Thyroid gland (tissue), 4 donors: ENCODE results near the gene LBX1. TPM values are rescaled to one million over a fixed set of nuclear protein-coding genes. Genes with fewer than 3 reads are reported as not detected.

Source experiments
- DNase-seq, 2 donors: peaks; one replicate each; pipeline ENCODE4 v3.0.0-alpha.2; 2019
- H3K27ac ChIP-seq, 3 donors: fragments of 200-600 bp; sonication (generic); 1 replicate in 2 of 3; 2 replicates in 1 of 3; pipeline ENCODE4 v1.5.1; 2016 to 2019; ENCODE audit warnings: mild to moderate bottlenecking in 1 of 3, moderate library complexity in 1 of 3
- H3K27me3 ChIP-seq: fragments of 200-600 bp; sonication (generic); one replicate; pipeline ENCODE4 v1.5.1; 2019
- H3K36me3 ChIP-seq, 2 donors: fragments of 200-600 bp; sonication (generic); one replicate each; pipeline ENCODE4 v1.5.1; 2016 to 2019
- H3K4me1 ChIP-seq, 2 donors: fragments of 200-600 bp; sonication (generic); one replicate each; pipeline ENCODE4 v1.5.1; 2017 to 2019
- H3K4me3 ChIP-seq, 3 donors: fragments of 200-600 bp; sonication (generic); replicated peaks in 1 of 3; 1 replicate in 2 of 3; 2 replicates in 1 of 3; pipeline ENCODE4 v1.5.1; 2016; ENCODE audit warnings: mild to moderate bottlenecking in 1 of 3
- H3K9me3 ChIP-seq: fragments of 200-600 bp; sonication (generic); one replicate; pipeline ENCODE4 v1.5.1; 2017
- CTCF ChIP-seq, 6 experiments: fragments of 200-600 bp in 3 of 6; fragments of 450-650 bp in 3 of 6; sonication (generic) in 3 of 6; IDR thresholded peaks; one replicate each; pipeline ENCODE4 v1.5.1; 2016 to 2019; ENCODE audit warnings: antibody characterized with exemption in 6 of 6, mild to moderate bottlenecking in 2 of 6, inconsistent platforms in 1 of 6, moderate library complexity in 1 of 6
- POLR2A ChIP-seq, 2 donors: fragments of 450-650 bp; IDR thresholded peaks; one replicate each; pipeline ENCODE4 v1.6.1; 2017; ENCODE audit warnings: antibody characterized with exemption in 2 of 2, mild to moderate bottlenecking in 2 of 2, moderate library complexity in 1 of 2
- WGBS, 2 donors: methylation state at CpG; one replicate each; pipeline ENCODE4 v1.1.5; 2017; 5-methylcytosine and 5-hydroxymethylcytosine counted together
- intact Hi-C: fragments of 100-400 bp; cut with DNase I; formaldehyde crosslinking; loops from one replicate; pipeline ENCODE4 v1.15.1; 2023
- total RNA-seq, 4 donors: library from RNA; depleted of rRNA; stranded (reverse); fragments of >200 nt; gene quantifications; one replicate each; pipeline ENCODE4 v1.2.3, GENCODE V29; 2016

Gene LBX1
- total RNA-seq, 4 donors from 2014 or later: not detected

DNA sequence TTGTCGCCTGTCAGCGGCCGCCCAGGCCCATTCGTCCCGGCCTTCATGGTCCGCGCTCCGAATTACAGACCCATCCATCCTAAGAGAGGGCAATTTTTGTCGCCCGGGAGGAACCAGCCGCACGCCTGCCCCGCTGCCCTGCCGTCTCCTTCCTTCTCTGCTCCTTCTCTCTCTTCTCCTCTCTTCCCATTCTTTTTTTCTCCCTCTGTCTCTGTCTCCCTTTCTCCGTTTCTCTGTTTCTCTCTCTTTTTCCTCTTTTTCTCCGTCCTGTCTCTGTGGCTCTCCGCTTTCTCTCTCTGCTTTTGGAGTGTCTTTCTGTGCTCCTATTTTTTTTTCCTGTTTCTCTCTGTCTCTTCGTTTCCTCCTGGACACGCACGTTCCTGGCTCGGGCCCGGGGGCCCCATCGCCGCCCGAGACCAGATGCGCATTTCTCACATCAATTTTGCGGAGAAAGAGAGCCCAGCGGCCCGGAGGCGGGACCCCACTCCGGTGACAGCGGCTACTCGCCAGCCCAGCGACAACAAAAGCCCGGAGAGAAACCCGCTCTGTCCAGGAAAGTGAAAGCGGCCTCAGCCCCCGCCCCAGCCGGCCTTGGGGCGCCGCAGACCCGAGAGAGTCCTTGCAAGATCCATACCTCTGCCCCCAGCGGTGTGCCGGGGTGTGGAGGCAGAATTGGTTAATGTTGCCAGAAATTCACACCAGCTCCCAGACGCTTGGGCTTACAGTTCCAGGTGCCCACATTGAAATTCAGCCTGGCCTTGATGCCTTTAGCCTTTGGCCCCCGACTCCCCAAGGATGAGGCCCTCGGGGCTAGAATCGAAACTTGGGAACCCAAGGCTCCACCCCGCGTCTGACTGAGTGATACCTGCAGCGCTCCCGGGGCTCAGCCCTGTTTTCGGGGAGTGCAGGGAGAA is 4.1 kb downstream of the LBX1 start:
- 5 to 7% methylated on average over 50 to 52 of the region's 53 CpGs for WGBS, 2 donors
- Histone ChIP-seq H3K27ac (no peak overlapping the region), H3K4me1 (peaks cover 32 to 73% of the 10 kb centered on the region in 2 donors), H3K9me3 (no peaks in the 10 kb centered on the region), H3K36me3 (no peaks in the 10 kb centered on the region), H3K27me3 (peaks cover 78% of the 10 kb centered on the region), H3K4me3 (peak overlapping the region in 1 of 3 donors; percentile 5)
- no peak for DNase-seq
- intact Hi-C loops: no loop called here
- no peak for TF ChIP-seq POLR2A (IDR thresholded peaks at IDR 0.05)
- TF ChIP-seq CTCF (IDR thresholded peaks at IDR 0.05): no peak

- peaks cover 26 to 64% of the 10 kb centered on the region in 2 donors for H3K4me1 ChIP-seq
- WGBS, 2 donors: 5 to 6% methylated on average over 36 to 52 of the region's 71 CpGs
- TF ChIP-seq POLR2A (IDR thresholded peaks at IDR 0.05) (no peak), CTCF (IDR thresholded peaks at IDR 0.05) (no peak)
- no peak for DNase-seq
- H3K27me3 ChIP-seq: peaks cover 79% of the 10 kb centered on the region
- H3K9me3 ChIP-seq: no peaks in the 10 kb centered on the region
- no peak overlapping the region for H3K4me3 ChIP-seq
- no peak overlapping the region for H3K27ac ChIP-seq
- intact Hi-C loops: no loop called here
- H3K36me3 ChIP-seq: no peaks in the 10 kb centered on the region
Observed at GRCh38 chr10:101224060-101224909, 5.0 kb downstream of the LBX1 start.

GRCh38 chr10:101223274-101224059 is 5.8 kb downstream of the LBX1 start:
- 7% methylated on average over 22 to 41 of the region's 50 CpGs for whole genome bisulfite sequencing, 2 donors
- intact Hi-C loops: no loop called here
- Histone ChIP-seq H3K4me3 (peak overlapping the region in 1 of 3 donors; percentile 8), H3K27me3 (peaks cover 82% of the 10 kb centered on the region), H3K36me3 (no peaks in the 10 kb centered on the region), H3K4me1 (peaks cover 22 to 56% of the 10 kb centered on the region in 2 donors), H3K27ac (no peak overlapping the region), H3K9me3 (no peaks in the 10 kb centered on the region)
- no peak for DNase-seq
- TF ChIP-seq POLR2A (IDR thresholded peaks at IDR 0.05) (no peak), CTCF (IDR thresholded peaks at IDR 0.05) (no peak)

DNA sequence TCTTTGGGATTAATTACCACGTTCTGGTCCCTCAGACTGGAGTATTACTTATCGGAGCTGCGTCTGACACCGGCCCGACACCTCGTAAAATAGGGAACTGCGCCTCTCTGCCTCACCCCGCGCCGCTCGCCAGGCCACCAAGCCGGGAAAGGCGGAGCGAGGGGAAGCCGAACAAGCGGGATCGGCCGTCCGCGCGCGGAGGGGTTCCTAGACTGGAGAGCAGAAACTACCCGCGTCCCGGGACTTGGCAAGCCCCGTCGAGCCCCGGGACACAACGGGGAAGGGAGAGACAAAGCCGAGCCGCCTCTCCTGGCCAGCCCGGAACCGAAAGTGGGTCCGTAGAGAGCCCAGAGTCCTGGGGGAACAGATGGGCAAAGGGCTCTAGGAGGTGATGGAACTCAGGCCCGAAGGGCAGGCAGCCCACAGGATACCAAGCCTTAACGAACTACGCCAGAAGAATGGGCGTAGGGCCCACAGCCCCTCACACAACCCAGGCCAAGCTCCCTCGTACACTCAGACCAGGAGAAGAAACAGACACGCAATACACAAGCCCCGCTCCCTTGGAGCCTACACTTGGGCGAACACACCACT is 6.5 kb downstream of the LBX1 start:
- H3K36me3 ChIP-seq: no peaks in the 10 kb centered on the region

More for the DNA sequence above, 6.5 kb downstream of the LBX1 start:
- intact Hi-C loops: no loop called here
- H3K27ac ChIP-seq: no peak overlapping the region
- H3K27me3 ChIP-seq: peaks cover 84% of the 10 kb centered on the region
- no peak for DNase-seq
- TF ChIP-seq POLR2A (IDR thresholded peaks at IDR 0.05) (no peak), CTCF (IDR thresholded peaks at IDR 0.05) (no peak)
- H3K4me3 ChIP-seq: peak overlapping the region in 2 of 3 donors; percentile 3 to 8
- 3% methylated on average over 31 to 41 of the region's 42 CpGs for WGBS, 2 donors
- H3K4me1 ChIP-seq: peaks cover 22 to 52% of the 10 kb centered on the region in 2 donors
- H3K9me3 ChIP-seq: no peaks in the 10 kb centered on the region
